Neural cell (in vitro differentiated cells): ENCODE data around the gene DDOST. TPM values are rescaled to one million over a fixed set of nuclear protein-coding genes. Genes with fewer than 3 reads are reported as not detected.

ENCODE experiments used
- H2AFZ ChIP-seq: fragments of 200-600, 300-800 bp; sonication (generic), shearing (Covaris generic); 2 replicates; pipeline ENCODE4 v1.6.0; 2014; ENCODE audit warnings: low read depth, mild to moderate bottlenecking, antibody characterized with exemption, low read length, moderate library complexity
- H3F3A ChIP-seq: fragments of 200-600 bp; shearing (Covaris generic); 2 replicates; pipeline ENCODE4 v1.6.1; 2016; ENCODE audit warnings: mild to moderate bottlenecking, moderate library complexity, mixed read lengths, antibody characterized with exemption, low read length; ENCODE audit not compliant: insufficient read depth, poor library complexity, severe bottlenecking
- H3K27ac ChIP-seq: fragments of 200-600, 300-800 bp; sonication (generic), shearing (Covaris generic); 2 replicates; pipeline ENCODE4 v1.5.1; 2014; ENCODE audit warnings: mild to moderate bottlenecking, low read length, moderate library complexity
- H3K27me3 ChIP-seq: fragments of 300-800, 200-600 bp; sonication (generic), shearing (Covaris generic); 2 replicates; pipeline ENCODE4 v1.6.0; 2014; ENCODE audit warnings: mild to moderate bottlenecking, low read depth, low read length, moderate library complexity; ENCODE audit not compliant: insufficient read depth
- H3K36me3 ChIP-seq: fragments of 300-800, 200-600 bp; sonication (generic), shearing (Covaris generic); 2 replicates; pipeline ENCODE4 v1.5.1; 2014; ENCODE audit warnings: mild to moderate bottlenecking, antibody characterized with exemption, low read length, moderate library complexity; ENCODE audit not compliant: insufficient read depth
- H3K4me2 ChIP-seq: fragments of 300-800, 200-600 bp; sonication (generic), shearing (Covaris generic); 2 replicates; pipeline ENCODE4 v1.6.0; 2014; ENCODE audit warnings: mild to moderate bottlenecking, low read length
- H3K4me3 ChIP-seq: fragments of 300-800, 200-600 bp; sonication (generic), shearing (Covaris generic); 2 replicates; pipeline ENCODE4 v1.5.1; 2014; ENCODE audit warnings: mild to moderate bottlenecking, low read length, moderate library complexity
- H3K79me2 ChIP-seq: fragments of 200-600 bp; shearing (Covaris generic); replicated peaks from 2 replicates; pipeline ENCODE4 v1.6.0; 2014; ENCODE audit warnings: mild to moderate bottlenecking, low read length, moderate library complexity; ENCODE audit not compliant: insufficient read depth
- H3K9ac ChIP-seq: fragments of 300-800, 200-600 bp; sonication (generic), shearing (Covaris generic); 2 replicates; pipeline ENCODE4 v1.6.1; 2016; ENCODE audit warnings: mild to moderate bottlenecking, low read length, mixed read lengths
- H3K9me2 ChIP-seq: fragments of 200-600 bp; shearing (Covaris generic); 2 replicates; pipeline ENCODE4 v1.6.1; 2016; ENCODE audit warnings: mild to moderate bottlenecking, low read length, mixed read lengths; ENCODE audit not compliant: insufficient read depth
- H3K9me3 ChIP-seq: fragments of 200-600, 300-800 bp; sonication (generic), shearing (Covaris generic); 2 replicates; pipeline ENCODE4 v1.6.1; 2016; ENCODE audit warnings: mild to moderate bottlenecking, mixed run types, low read length, moderate library complexity, mixed read lengths
- H4K20me1 ChIP-seq: fragments of 200-600 bp; shearing (Covaris generic); 2 replicates; pipeline ENCODE4 v1.6.1; 2016; ENCODE audit warnings: mild to moderate bottlenecking, mixed run types; ENCODE audit not compliant: insufficient read depth
- CTCF ChIP-seq: fragments of 450-650 bp; IDR thresholded peaks from 2 replicates; pipeline ENCODE4 v1.5.1; 2014; ENCODE audit warnings: antibody characterized with exemption, mild to moderate bottlenecking, moderate library complexity; ENCODE audit not compliant: poor library complexity, severe bottlenecking
- EP300 ChIP-seq: fragments of 450-650 bp; conservative IDR thresholded peaks from 2 replicates; pipeline ENCODE4 v1.6.1; 2014; ENCODE audit warnings: antibody characterized with exemption, mild to moderate bottlenecking, moderate library complexity; ENCODE audit not compliant: poor library complexity, severe bottlenecking
- EZH2 ChIP-seq: fragments of 200-600, 300-800 bp; shearing (Covaris generic), sonication (generic); IDR thresholded peaks from 2 replicates; pipeline ENCODE4 v1.6.1; 2014; ENCODE audit warnings: antibody characterized with exemption, low read length, borderline replicate concordance, mild to moderate bottlenecking; ENCODE audit not compliant: insufficient read depth, poor library complexity, severe bottlenecking
- MXI1 ChIP-seq: fragments of 450-650 bp; conservative IDR thresholded peaks from 2 replicates; pipeline ENCODE4 v1.6.1; 2014; ENCODE audit warnings: antibody characterized with exemption, mild to moderate bottlenecking; ENCODE audit not compliant: poor library complexity, severe bottlenecking
- POLR2AphosphoS5 ChIP-seq: IDR thresholded peaks from 2 replicates; pipeline ENCODE4 v1.6.1; 2012
- RAD21 ChIP-seq: fragments of 450-650 bp; conservative IDR thresholded peaks from 2 replicates; pipeline ENCODE4 v1.6.1; 2014; ENCODE audit warnings: antibody characterized with exemption, mild to moderate bottlenecking, moderate library complexity
- REST ChIP-seq: IDR thresholded peaks from 2 replicates; pipeline ENCODE4 v1.6.1; 2012; ENCODE audit warnings: borderline replicate concordance
- SMC3 ChIP-seq: fragments of 450-650 bp; conservative IDR thresholded peaks from 2 replicates; pipeline ENCODE4 v1.6.1; 2014; ENCODE audit warnings: antibody characterized with exemption, mild to moderate bottlenecking, moderate library complexity; ENCODE audit not compliant: poor library complexity
- TAF1 ChIP-seq: IDR thresholded peaks from 2 replicates; pipeline ENCODE4 v1.6.1; 2012; ENCODE audit warnings: low read depth
- polyA plus RNA-seq: library from polyadenylated mRNA; depleted of rRNA; stranded (reverse); fragments of >200 nt; gene quantifications from 2 replicates; pipeline ENCODE4 v1.2.3, GENCODE V29; 2014

Gene DDOST
- polyA plus RNA-seq, 1 donor from 2014 or later, result 177 TPM

DNA sequence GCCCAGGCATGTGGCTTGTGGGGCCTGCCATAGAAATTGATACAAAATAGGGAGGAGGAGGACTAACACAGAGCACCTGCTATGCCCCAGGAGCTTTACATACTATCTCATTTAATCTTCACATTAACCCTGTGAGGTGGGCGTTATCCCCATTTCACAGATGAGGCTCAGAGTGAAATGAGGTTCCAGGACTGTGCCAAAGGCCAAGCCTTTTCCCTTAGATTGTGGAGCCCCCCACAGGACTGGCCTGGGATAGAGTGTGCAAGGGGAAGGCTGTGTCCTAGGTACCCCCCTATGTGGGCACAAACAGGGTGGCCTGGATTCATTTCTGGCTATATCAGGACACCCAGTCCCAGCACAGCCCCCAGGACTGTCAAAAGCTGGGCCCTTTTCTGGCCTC lies 2.2 kb upstream of the DDOST start:
- H3K27ac ChIP-seq, result no peak overlapping the region
- TF ChIP-seq MXI1, result no peak
- TF ChIP-seq EP300, result no peak
- TF ChIP-seq SMC3, result no peak
- no peak for TF ChIP-seq REST
- no peak for TF ChIP-seq RAD21
- H4K20me1 ChIP-seq, result no peaks in the 10 kb centered on the region
- no peak overlapping the region for H3K9ac ChIP-seq
- H3K4me3 ChIP-seq, result no peak overlapping the region
- peaks cover 25% of the 10 kb centered on the region for H3K79me2 ChIP-seq
- no peaks in the 10 kb centered on the region for H3K9me2 ChIP-seq
- no peak overlapping the region for H3K4me2 ChIP-seq
- no peaks in the 10 kb centered on the region for H3K27me3 ChIP-seq
- H3K9me3 ChIP-seq, result no peaks in the 10 kb centered on the region
- no peaks in the 10 kb centered on the region for H3F3A ChIP-seq
- H3K36me3 ChIP-seq, result no peaks in the 10 kb centered on the region
- H2AFZ ChIP-seq, result no peak overlapping the region

GRCh38 chr1:20662110-20662475 lies 924 bp upstream of the DDOST start:
- peak overlapping the region; percentile 93 for H2AFZ ChIP-seq
- H3K79me2 ChIP-seq, result peaks cover 29% of the 10 kb centered on the region
- peak overlapping the region; percentile 80 for H3K27ac ChIP-seq
- peak overlapping the region; percentile 98 for H3K4me3 ChIP-seq
- no peaks in the 10 kb centered on the region for H3K27me3 ChIP-seq
- H3K9ac ChIP-seq, result peak overlapping the region; percentile 87
- H3K9me3 ChIP-seq, result no peaks in the 10 kb centered on the region
- TF ChIP-seq POLR2AphosphoS5 (no peak), MXI1 (no peak)
- H3F3A ChIP-seq, result no peaks in the 10 kb centered on the region
- H3K36me3 ChIP-seq, result no peaks in the 10 kb centered on the region
- no peaks in the 10 kb centered on the region for H3K9me2 ChIP-seq
- peak overlapping the region; percentile 98 for H3K4me2 ChIP-seq
- H4K20me1 ChIP-seq, result no peaks in the 10 kb centered on the region

- Histone ChIP-seq H3K4me3 (peak overlapping the region; percentile 98), H3K9me2 (no peaks in the 10 kb centered on the region), H3K9ac (peak overlapping the region; percentile 89), H3K79me2 (peaks cover 29% of the 10 kb centered on the region), H3K4me2 (peak overlapping the region; percentile 100), H3K36me3 (no peaks in the 10 kb centered on the region), H2AFZ (peak overlapping the region; percentile 60), H3K27ac (peak overlapping the region; percentile 70), H3K27me3 (no peaks in the 10 kb centered on the region), H3F3A (no peaks in the 10 kb centered on the region), H4K20me1 (peaks cover 4% of the 10 kb centered on the region), H3K9me3 (no peaks in the 10 kb centered on the region)
- TF ChIP-seq MXI1 (no peak), EP300 (no peak), REST (no peak), EZH2 (no peak), POLR2AphosphoS5 (no peak), SMC3 (no peak), TAF1 (no peak), RAD21 (no peak), CTCF (no peak)
Observed at GRCh38 chr1:20660847-20661206, 342 bp downstream of the DDOST start.
